WI38 (cell line): ENCODE measurements around the gene MBP.

Experiments used
- H3K4me3 ChIP-seq: 2 replicates; pipeline ENCODE4 v1.5.1; 2011; ENCODE audit warnings: low read depth, mild to moderate bottlenecking, control low read depth, low read length
- CTCF ChIP-seq: IDR thresholded peaks from 2 replicates; pipeline ENCODE4 v1.5.1; 2012; ENCODE audit warnings: low read depth, mild to moderate bottlenecking, control low read depth, low read length

Gene MBP

GRCh38 chr18:77054288-77054605, 78.3 kb downstream of the MBP start:
- H3K4me3 ChIP-seq: no peak overlapping the region
- TF ChIP-seq CTCF: no peak

- no peak for TF ChIP-seq CTCF
Measured at GRCh38 chr18:77053616-77054287, 78.8 kb downstream of the MBP start.

GRCh38 chr18:77052983-77053309, 79.6 kb downstream of the MBP start:
- no peak overlapping the region for H3K4me3 ChIP-seq
- no peak for TF ChIP-seq CTCF

More at GRCh38 chr18:77053616-77054287, 78.8 kb downstream of the MBP start:
- H3K4me3 ChIP-seq: no peak overlapping the region

- no peak overlapping the region for H3K4me3 ChIP-seq
- no peak for TF ChIP-seq CTCF
Measured at GRCh38 chr18:77052297-77052982, 80.1 kb downstream of the MBP start.

GRCh38 chr18:77051581-77052296, 80.8 kb downstream of the MBP start:
- H3K4me3 ChIP-seq: no peak overlapping the region
- TF ChIP-seq CTCF: no peak

- no peak overlapping the region for H3K4me3 ChIP-seq
- no peak for TF ChIP-seq CTCF
Measured at GRCh38 chr18:77049938-77050337, 82.6 kb downstream of the MBP start.

DNA sequence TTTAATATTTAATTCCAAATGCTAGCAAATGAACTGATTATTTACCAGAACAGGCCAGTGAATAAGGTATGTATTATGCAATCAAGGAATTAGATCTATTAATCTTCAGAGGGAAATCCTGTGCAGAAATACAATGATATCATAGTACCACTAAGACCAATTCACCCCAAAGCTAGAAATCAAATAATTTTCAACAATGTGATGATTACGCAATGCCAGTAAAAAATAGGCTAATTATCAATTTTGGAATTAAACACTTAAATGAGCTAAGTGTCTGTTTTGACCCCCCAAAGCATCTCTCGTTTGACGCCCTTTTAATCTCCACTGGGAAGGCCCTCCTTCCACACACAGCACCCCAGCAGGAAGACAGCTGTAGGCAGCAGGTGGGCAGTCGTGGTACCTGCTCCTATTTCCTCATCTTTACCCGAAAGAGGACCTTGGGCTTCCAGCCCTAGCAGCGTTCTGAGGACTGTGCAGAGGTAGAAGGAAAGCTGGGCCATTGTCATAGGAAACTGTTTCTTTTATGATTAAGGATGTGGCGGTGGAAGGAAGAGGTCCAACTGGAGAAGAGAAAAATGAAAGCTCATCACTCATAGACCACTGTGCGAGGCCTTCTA, 84.7 kb downstream of the MBP start:
- no peak for TF ChIP-seq CTCF
- no peak overlapping the region for H3K4me3 ChIP-seq
